GM18907 (cell line): ENCODE data around the gene DHRS7B.
"Not testable (repeated sequence)": the region's sequence is repeated elsewhere in the genome, so short reads cannot be mapped to it uniquely, and the experiment has no call there.

Source experiments
- ATAC-seq: cut with Tn5 transposase; IDR thresholded peaks from one replicate; pipeline ENCODE4 v1.9.1; 2021; ENCODE audit warnings: mild to moderate bottlenecking, moderate library complexity; ENCODE audit not compliant: unreplicated experiment

Gene DHRS7B

DNA sequence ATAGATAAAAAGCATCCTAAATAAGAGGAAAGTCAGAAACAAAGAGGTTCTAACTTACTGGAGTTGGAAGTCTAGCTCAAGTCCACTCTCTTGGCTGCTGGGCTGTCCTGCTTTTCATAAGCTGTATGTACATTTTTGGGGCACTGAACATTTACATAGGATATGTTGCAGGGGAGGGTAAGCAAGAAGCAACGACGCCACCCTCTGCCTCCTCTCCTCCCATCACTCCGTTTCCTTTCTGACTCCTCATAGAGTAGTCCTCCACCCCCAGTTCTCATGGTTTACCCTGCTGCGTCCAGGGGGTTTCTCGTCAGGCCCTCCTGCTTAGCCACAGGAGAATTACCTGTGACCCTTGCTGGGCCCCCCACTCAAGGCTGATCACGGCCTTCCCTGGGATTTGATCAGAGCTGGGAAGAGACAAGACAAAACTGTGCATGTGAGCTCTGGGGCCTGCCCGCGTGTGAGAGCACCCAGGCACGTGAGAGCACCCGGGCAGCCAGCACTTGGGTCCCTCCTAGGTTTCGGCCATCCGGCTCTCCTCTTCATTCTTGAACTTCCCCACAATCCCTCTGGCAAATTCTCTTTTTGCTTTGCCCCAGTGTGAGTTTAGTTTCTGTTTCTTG is 50.1 kb downstream of the DHRS7B start:
- ATAC-seq, result no peak

GRCh38 chr17:21177401-21177800 is 50.6 kb downstream of the DHRS7B start:
- ATAC-seq, result no peak

DNA sequence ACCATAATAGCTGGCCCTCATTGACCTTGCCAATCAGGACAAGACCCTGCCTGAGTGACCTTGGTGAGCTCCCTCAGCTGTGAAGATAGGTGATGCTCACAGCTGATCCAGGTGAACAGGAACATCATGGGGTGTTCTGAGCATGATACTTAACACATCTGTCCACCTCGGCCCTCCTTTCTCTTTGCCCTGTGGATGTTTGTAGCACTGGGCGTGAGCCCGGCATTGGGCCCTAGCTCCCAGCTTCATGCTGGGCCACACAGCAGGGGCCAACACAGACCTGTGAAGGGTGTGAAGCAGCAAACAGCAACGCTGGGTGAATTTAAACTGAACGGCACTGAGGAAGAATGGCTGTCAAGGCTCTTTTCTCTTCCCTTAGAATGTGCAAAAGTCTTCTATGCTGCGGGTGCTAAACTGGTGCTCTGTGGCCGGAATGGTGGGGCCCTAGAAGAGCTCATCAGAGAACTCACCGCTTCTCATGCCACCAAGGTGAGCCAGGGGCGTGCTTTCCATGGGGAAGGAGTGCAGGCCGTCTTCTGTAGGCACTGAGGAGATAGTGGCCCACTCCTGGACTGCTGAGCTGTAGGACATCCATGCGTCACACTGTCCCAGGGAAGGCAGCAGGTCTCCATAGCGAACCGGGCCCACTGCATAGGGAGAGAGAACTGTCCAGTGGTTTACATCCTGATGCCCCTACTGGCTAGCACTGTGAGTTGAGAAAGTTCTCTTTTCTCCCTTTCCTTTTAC is 51.3 kb downstream of the DHRS7B start:
- ATAC-seq, result no peak

- ATAC-seq, result no peak
Observed at GRCh38 chr17:21183468-21183867, 56.7 kb downstream of the DHRS7B start.

DNA sequence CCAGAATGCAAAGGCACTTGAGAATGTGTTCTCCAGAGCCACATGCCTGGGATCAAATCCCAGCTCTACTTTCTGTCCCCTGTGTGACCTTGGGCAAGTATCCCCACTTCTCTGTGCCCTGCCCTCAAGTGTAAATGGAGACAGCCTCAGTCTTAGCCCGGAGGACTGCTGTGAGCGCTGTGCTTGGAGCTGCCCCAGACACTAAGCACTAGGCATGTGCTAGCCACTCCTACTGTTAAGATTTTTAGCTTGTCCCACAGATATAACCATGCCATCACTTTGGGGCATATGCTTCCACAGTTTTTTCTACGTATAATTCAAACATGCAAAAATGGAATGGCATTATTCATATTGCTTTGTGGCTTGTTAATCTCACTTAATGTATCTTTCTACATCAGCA is 57.8 kb downstream of the DHRS7B start:
- ATAC-seq, result no peak

DNA sequence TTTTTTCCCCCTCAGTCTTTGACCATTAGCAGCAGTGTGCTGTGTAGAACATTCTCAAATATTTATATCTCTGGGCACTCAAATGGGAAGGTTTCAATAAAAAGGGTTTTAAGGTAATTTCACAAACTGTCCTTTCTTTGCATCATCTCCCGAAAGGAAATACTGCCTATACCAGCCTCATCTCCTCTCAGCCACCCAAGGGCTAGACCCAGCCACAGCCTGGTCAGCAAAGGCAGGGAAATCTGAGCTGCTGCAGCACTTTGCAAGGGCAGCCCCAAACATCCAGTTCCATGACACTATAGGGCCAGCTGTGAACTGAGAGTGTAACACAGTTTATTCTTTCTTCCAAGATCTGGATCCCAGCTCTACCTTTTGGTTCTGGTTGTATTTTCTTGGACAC is 58.3 kb downstream of the DHRS7B start:
- ATAC-seq, result no peak

- no peak for ATAC-seq
Observed at GRCh38 chr17:21186399-21187187, 59.8 kb downstream of the DHRS7B start.

GRCh38 chr17:21189361-21189760 is 62.6 kb downstream of the DHRS7B start:
- ATAC-seq, result no peak

- no peak for ATAC-seq
Observed at GRCh38 chr17:21190078-21190477, 63.3 kb downstream of the DHRS7B start.

- ATAC-seq, result no peak
Observed at GRCh38 chr17:21191698-21192097, 64.9 kb downstream of the DHRS7B start.

GRCh38 chr17:21192414-21192813 is 65.7 kb downstream of the DHRS7B start:
- ATAC-seq, result not testable (repeated sequence)

DNA sequence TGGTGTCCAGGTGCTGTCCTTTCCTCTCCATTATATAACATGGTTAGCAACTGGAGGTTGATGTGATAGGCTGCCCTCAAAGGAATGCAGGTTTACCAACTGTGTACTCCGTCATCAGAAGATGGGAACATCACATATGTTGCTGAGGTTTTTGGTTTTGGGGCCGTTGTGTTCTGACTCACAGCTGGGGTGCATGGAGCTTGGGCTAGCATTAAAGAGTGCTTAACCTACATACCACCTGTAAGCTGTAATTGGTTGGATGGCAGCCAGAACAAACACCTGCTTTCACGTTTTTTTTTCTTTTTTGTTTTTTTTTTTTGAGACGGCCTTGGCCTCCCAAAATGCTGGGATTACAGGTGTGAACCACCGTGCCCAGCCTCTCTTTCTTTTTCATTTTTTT is 66.3 kb downstream of the DHRS7B start:
- no peak for ATAC-seq

- ATAC-seq, result no peak
Observed at GRCh38 chr17:21194226-21194625, 67.5 kb downstream of the DHRS7B start.

GRCh38 chr17:21194703-21195102 is 67.9 kb downstream of the DHRS7B start:
- no peak for ATAC-seq

DNA sequence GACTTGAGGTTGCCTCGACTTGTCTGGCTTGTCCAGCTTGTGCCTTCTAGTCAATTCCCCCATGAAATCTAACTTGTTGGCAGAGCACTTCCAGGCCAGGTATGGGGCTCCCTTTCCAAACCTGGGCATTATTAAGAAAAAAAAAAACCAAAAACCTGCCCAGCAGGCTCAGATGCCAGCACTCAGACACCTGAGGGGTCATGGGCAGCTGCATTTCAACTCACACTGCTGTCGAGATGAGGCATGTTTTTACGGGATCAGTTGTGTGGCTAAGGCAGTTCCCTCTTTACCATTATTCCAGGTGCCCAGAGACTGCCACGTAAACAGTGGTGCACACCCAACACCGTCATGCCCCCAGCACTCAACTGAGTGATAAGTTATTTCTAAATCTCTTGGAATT is 69.4 kb downstream of the DHRS7B start:
- no peak for ATAC-seq

GRCh38 chr17:21198411-21198810 is 71.6 kb downstream of the DHRS7B start:
- ATAC-seq, result no peak

DNA sequence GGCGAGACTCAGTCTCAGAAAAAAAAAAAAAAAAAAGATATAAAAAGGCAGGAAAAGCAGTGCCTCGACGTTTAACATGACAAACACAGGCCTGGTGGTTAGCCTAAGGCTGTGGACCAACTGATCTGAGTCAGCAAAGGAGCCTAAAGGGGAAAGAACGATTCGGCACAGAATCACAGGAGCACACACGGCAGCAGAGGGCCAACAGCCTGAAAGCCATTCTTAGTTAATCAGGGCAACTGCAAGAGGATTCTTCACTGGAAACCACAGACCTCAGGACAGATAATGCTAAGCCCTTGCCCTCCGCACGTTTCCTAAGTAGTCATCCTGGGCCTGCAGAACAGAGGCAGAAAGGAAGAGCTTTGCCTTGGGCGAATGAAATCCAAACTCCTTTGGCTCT is 72.5 kb downstream of the DHRS7B start:
- ATAC-seq, result no peak

GRCh38 chr17:21199856-21200255 is 73.1 kb downstream of the DHRS7B start:
- ATAC-seq, result no peak

- no peak for ATAC-seq
Observed at GRCh38 chr17:21200590-21201297, 74.0 kb downstream of the DHRS7B start.

- ATAC-seq, result no peak
Observed at GRCh38 chr17:21201298-21201595, 74.5 kb downstream of the DHRS7B start.

GRCh38 chr17:21201874-21202273 is 75.1 kb downstream of the DHRS7B start:
- no peak for ATAC-seq
